SK-N-DZ (cell line): ENCODE measurements around the gene ATG2A.

ENCODE experiments used
- DNase-seq: peaks from one replicate; pipeline ENCODE4 v3.0.0-alpha.2; 2015; ENCODE audit warnings: low spot score

ATG2A gene

GRCh38 chr11:64885367-64886286 lies 31.4 kb downstream of the ATG2A start:
- DNase-seq, result no peak

- no peak for DNase-seq
These were observed 33.0 kb downstream of the ATG2A start for GRCh38 chr11:64884019-64884418.

- DNase-seq, result no peak
These were observed 33.4 kb downstream of the ATG2A start for GRCh38 chr11:64883575-64883974.

- no peak for DNase-seq
These were observed 34.8 kb downstream of the ATG2A start for GRCh38 chr11:64882243-64882642.

GRCh38 chr11:64881476-64881875 lies 35.5 kb downstream of the ATG2A start:
- peak; percentile 61 for DNase-seq

- DNase-seq, result no peak
These were observed 36.6 kb downstream of the ATG2A start for GRCh38 chr11:64880240-64881001.

GRCh38 chr11:64879244-64879900 lies 37.6 kb downstream of the ATG2A start:
- no peak for DNase-seq

GRCh38 chr11:64878494-64879243 lies 38.3 kb downstream of the ATG2A start, which contains the start of gene EHD1:
Gene EHD1, minus strand, starts transcription at chr11:64878621. Its CDS starts 157 bp downstream, at chr11:64878464.
- DNase-seq, result peak; percentile 95

- DNase-seq, result no peak
These were observed 38.9 kb downstream of the ATG2A start for GRCh38 chr11:64878223-64878493.

GRCh38 chr11:64877390-64878222 lies 39.4 kb downstream of the ATG2A start:
- no peak for DNase-seq

GRCh38 chr11:64876835-64877341 lies 40.1 kb downstream of the ATG2A start:
- DNase-seq, result no peak

- DNase-seq, result no peak
These were observed 40.7 kb downstream of the ATG2A start for GRCh38 chr11:64876229-64876750.

GRCh38 chr11:64875369-64876228 lies 41.4 kb downstream of the ATG2A start:
- DNase-seq, result no peak

- DNase-seq, result no peak
These were observed 42.4 kb downstream of the ATG2A start for GRCh38 chr11:64874308-64875240.

GRCh38 chr11:64872790-64873488 lies 44.1 kb downstream of the ATG2A start:
- no peak for DNase-seq

- no peak for DNase-seq
These were observed 45.5 kb downstream of the ATG2A start for GRCh38 chr11:64871492-64871891.

- no peak for DNase-seq
These were observed 46.0 kb downstream of the ATG2A start for GRCh38 chr11:64870893-64871466.
